Amniotic stem cell (primary cell): Measurements from ENCODE around the gene ZBTB7C.

ENCODE experiments used
- DNase-seq: peaks from one replicate; lab custom pipeline; 2025; lab: John Stamatoyannopoulos, UW

Gene ZBTB7C

GRCh38 chr18:48020337-48021250 is 388.6 kb downstream of the ZBTB7C start:
- no peak for DNase-seq

GRCh38 chr18:48019557-48020325 is 389.4 kb downstream of the ZBTB7C start:
- no peak for DNase-seq

- DNase-seq = no peak
Observed at GRCh38 chr18:48018851-48019250, 390.3 kb downstream of the ZBTB7C start.

GRCh38 chr18:48017635-48018034 is 391.5 kb downstream of the ZBTB7C start:
- no peak for DNase-seq

- no peak for DNase-seq
Observed at GRCh38 chr18:48013162-48013561, 396.0 kb downstream of the ZBTB7C start.

GRCh38 chr18:48011926-48012465 is 397.2 kb downstream of the ZBTB7C start:
- DNase-seq = no peak

- no peak for DNase-seq
Observed at GRCh38 chr18:48010264-48010663, 398.9 kb downstream of the ZBTB7C start.

GRCh38 chr18:48009116-48009745 is 400.0 kb downstream of the ZBTB7C start:
- no peak for DNase-seq

- DNase-seq = no peak
Observed at GRCh38 chr18:48007955-48008701, 401.1 kb downstream of the ZBTB7C start.

- no peak for DNase-seq
Observed at GRCh38 chr18:48007381-48007780, 401.8 kb downstream of the ZBTB7C start.

GRCh38 chr18:48006415-48007175 is 402.6 kb downstream of the ZBTB7C start:
- DNase-seq = no peak

GRCh38 chr18:48004577-48004976 is 404.6 kb downstream of the ZBTB7C start:
- no peak for DNase-seq

GRCh38 chr18:48003426-48004349 is 405.5 kb downstream of the ZBTB7C start:
- no peak for DNase-seq

GRCh38 chr18:48002933-48003365 is 406.2 kb downstream of the ZBTB7C start:
- DNase-seq = no peak

- no peak for DNase-seq
Observed at GRCh38 chr18:48000701-48001100, 408.5 kb downstream of the ZBTB7C start.

- no peak for DNase-seq
Observed at GRCh38 chr18:47999801-48000248, 409.4 kb downstream of the ZBTB7C start.

GRCh38 chr18:47997338-47997780 is 411.8 kb downstream of the ZBTB7C start:
- DNase-seq = no peak

- DNase-seq = no peak
Observed at GRCh38 chr18:47996091-47996541, 413.1 kb downstream of the ZBTB7C start.

- DNase-seq = no peak
Observed at GRCh38 chr18:47995654-47996053, 413.5 kb downstream of the ZBTB7C start.
